ENCODE data around the gene SCARF2.

DNA sequence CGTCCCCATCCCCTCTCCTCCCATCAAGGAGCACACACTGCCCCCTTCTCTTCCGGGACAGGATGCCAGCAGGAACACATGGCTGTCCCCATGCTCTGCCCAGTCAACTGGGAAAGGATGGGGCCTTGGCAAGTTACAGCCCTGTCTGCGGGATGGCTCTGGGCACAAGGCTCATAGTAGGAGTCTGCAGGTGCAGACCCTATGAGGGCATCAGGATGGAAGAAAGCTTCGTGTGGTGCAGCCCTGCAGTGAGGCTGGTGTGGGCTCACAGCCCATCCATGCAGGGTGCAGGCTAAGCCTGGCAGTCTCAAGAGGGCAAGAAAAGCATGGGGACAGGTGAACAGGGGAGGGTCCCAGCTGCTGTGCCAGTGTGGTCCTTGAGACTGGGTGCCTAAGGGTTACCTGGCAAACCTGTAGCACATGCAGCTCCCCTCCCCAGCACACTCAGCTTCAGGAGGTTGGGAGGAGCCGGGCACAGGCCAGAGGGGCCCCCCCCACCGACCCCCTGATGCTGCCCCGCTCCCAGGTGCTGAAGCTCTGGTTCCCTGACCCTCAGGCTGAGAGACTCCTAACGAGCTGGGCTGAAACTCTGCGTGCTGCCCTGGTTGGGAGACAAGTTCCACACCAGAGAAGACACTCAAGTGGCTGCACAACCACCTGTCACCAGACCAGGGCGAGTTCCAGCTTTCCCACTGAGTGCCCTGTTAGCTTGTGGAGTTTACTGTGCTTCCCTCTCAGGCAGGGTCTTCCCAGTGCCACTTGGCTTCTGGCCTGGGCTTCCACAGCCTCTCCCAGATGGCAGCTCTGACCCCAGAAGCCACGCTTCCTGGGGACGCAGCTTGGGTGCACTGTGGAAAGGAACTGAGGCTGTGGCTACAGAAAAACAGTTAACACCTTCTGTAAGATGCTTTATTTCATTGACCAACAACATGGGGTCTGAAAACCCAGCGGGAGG, 3.3 kb upstream of the SCARF2 start:
- TF ChIP-seq, protein P1, sequence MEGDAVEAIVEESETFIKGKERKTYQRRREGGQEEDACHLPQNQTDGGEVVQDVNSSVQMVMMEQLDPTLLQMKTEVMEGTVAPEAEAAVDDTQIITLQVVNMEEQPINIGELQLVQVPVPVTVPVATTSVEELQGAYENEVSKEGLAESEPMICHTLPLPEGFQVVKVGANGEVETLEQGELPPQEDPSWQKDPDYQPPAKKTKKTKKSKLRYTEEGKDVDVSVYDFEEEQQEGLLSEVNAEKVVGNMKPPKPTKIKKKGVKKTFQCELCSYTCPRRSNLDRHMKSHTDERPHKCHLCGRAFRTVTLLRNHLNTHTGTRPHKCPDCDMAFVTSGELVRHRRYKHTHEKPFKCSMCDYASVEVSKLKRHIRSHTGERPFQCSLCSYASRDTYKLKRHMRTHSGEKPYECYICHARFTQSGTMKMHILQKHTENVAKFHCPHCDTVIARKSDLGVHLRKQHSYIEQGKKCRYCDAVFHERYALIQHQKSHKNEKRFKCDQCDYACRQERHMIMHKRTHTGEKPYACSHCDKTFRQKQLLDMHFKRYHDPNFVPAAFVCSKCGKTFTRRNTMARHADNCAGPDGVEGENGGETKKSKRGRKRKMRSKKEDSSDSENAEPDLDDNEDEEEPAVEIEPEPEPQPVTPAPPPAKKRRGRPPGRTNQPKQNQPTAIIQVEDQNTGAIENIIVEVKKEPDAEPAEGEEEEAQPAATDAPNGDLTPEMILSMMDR (IDR thresholded peaks at IDR 0.05) = no peak
- no peak for TF ChIP-seq EP300 (IDR thresholded peaks at IDR 0.05)
